Ishikawa (cell line): ENCODE results near the gene SYT8.

Experiments
- CEBPB ChIP-seq: IDR thresholded peaks from 2 replicates; pipeline ENCODE4 v1.6.1; 2012
- CREB1 ChIP-seq: IDR thresholded peaks from 2 replicates; pipeline ENCODE4 v1.6.1; 2012; ENCODE audit warnings: low read depth
- EGR1 ChIP-seq: IDR thresholded peaks from 2 replicates; pipeline ENCODE4 v1.6.1; 2012
- EP300 ChIP-seq: IDR thresholded peaks from 2 replicates; pipeline ENCODE4 v1.6.1; 2012; ENCODE audit warnings: borderline replicate concordance
- TAF1 ChIP-seq: IDR thresholded peaks from 2 replicates; pipeline ENCODE4 v1.6.1; 2012; ENCODE audit warnings: low read depth, mild to moderate bottlenecking
- TCF12 ChIP-seq: IDR thresholded peaks from 2 replicates; pipeline ENCODE4 v1.6.1; 2012; ENCODE audit warnings: low read depth
- TEAD4 ChIP-seq: IDR thresholded peaks from 2 replicates; pipeline ENCODE4 v1.6.1; 2012
- YY1 ChIP-seq: IDR thresholded peaks from 2 replicates; pipeline ENCODE4 v1.6.1; 2012; ENCODE audit warnings: low read depth
- TF ChIP-seq, protein P1 (sequence below): IDR thresholded peaks from 2 replicates; pipeline ENCODE4 v1.6.1; 2012
- TF ChIP-seq, protein P2 (sequence below): IDR thresholded peaks from 2 replicates; pipeline ENCODE4 v1.6.1; 2012; ENCODE audit warnings: low read depth, mild to moderate bottlenecking

DNA sequence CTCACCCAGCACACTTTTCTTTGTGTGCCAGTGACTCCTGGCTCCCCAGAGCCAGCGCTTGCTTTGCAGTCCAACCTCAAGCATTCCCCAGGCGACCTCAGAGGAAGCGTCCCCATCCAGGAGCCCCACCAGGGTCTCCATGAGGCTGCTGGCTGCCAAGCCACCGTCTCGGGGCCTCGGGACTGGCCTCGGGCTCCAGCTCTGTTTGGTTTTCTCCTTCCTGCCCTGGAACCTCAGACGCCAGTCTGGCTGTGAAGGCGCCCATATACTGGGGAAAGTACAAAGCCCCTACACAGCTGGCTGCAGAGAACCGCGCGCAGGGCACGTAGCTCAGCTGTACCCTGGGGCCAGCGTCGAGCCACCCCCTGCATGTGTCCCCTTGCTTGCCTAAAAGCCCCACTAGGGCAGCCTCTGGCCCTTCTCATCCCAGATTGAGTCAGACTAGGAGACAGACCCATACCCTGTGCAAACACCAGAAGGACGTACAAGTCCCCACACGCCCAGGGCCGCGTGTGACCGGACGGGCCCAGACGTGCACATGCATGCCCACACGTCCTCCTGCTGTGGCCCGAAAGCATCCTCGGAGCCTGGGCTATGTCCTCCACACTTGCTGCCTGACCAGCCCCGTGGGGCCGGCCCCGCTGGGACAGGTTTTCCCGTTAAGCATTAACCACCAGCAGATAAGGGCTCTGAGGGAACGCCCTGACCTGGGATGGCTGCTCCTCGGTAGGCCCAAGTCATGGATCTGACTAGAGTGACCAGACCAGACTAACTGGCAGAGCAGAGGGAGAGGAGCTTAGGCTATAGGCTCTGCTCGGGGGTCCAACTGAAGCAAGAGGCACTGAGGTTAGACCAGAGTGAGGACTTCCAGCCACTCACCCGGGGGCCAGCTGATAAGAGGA is 4.2 kb upstream of the SYT8 start:
- TF ChIP-seq TAF1 (no peak), TCF12 (no peak), EP300 (no peak), CREB1 (no peak), EGR1 (no peak), TEAD4 (no peak), CEBPB (no peak), YY1 (no peak)
- TF ChIP-seq, protein P1, sequence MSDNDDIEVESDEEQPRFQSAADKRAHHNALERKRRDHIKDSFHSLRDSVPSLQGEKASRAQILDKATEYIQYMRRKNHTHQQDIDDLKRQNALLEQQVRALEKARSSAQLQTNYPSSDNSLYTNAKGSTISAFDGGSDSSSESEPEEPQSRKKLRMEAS = no peak
- TF ChIP-seq, protein P2, sequence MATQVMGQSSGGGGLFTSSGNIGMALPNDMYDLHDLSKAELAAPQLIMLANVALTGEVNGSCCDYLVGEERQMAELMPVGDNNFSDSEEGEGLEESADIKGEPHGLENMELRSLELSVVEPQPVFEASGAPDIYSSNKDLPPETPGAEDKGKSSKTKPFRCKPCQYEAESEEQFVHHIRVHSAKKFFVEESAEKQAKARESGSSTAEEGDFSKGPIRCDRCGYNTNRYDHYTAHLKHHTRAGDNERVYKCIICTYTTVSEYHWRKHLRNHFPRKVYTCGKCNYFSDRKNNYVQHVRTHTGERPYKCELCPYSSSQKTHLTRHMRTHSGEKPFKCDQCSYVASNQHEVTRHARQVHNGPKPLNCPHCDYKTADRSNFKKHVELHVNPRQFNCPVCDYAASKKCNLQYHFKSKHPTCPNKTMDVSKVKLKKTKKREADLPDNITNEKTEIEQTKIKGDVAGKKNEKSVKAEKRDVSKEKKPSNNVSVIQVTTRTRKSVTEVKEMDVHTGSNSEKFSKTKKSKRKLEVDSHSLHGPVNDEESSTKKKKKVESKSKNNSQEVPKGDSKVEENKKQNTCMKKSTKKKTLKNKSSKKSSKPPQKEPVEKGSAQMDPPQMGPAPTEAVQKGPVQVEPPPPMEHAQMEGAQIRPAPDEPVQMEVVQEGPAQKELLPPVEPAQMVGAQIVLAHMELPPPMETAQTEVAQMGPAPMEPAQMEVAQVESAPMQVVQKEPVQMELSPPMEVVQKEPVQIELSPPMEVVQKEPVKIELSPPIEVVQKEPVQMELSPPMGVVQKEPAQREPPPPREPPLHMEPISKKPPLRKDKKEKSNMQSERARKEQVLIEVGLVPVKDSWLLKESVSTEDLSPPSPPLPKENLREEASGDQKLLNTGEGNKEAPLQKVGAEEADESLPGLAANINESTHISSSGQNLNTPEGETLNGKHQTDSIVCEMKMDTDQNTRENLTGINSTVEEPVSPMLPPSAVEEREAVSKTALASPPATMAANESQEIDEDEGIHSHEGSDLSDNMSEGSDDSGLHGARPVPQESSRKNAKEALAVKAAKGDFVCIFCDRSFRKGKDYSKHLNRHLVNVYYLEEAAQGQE = no peak
